Ascending aorta (tissue), 2 donors: ENCODE data around the gene MIOX. TPM values are rescaled to one million over a fixed set of nuclear protein-coding genes. Genes with fewer than 3 reads are reported as not detected.

Experiments used
- DNase-seq, 2 donors: peaks; one replicate each; pipeline ENCODE4 v3.0.0-alpha.2; 2019; ENCODE audit warnings: low spot score in 2 of 2
- H3K27ac ChIP-seq, 2 donors: fragments of 200-600 bp; sonication (generic); one replicate each; pipeline ENCODE4 v1.5.1; 2016 to 2017; ENCODE audit warnings: mild to moderate bottlenecking in 1 of 2
- H3K27me3 ChIP-seq: fragments of 200-600 bp; sonication (generic); one replicate; pipeline ENCODE4 v1.5.1; 2017
- H3K36me3 ChIP-seq, 2 donors: fragments of 200-600 bp; sonication (generic); one replicate each; pipeline ENCODE4 v1.5.1; 2016
- H3K4me1 ChIP-seq, 2 donors: fragments of 200-600 bp; sonication (generic); one replicate each; pipeline ENCODE4 v1.5.1; 2016 to 2017; ENCODE audit warnings: mild to moderate bottlenecking in 1 of 2
- H3K4me3 ChIP-seq, 2 donors: fragments of 200-600 bp; sonication (generic); one replicate each; pipeline ENCODE4 v1.5.1; 2016 to 2017; ENCODE audit warnings: mild to moderate bottlenecking in 1 of 2
- H3K9me3 ChIP-seq, 2 donors: fragments of 200-600 bp; sonication (generic); one replicate each; pipeline ENCODE4 v1.5.1; 2016
- intact Hi-C: fragments of 100-400 bp; cut with DNase I; formaldehyde crosslinking; loops from one replicate; pipeline ENCODE4 v1.15.1; 2023
- total RNA-seq: library from RNA; depleted of rRNA; stranded (reverse); fragments of >200 nt; gene quantifications from one replicate; pipeline ENCODE4 v1.1.0, GENCODE V29; 2016
- TF ChIP-seq, protein P1 (sequence below), 3 experiments: fragments of 200-600 bp in 2 of 3; fragments of 450-650 bp in 1 of 3; sonication (generic) in 2 of 3; IDR thresholded peaks; one replicate each; pipeline ENCODE4 v1.5.1; 2016 to 2019; ENCODE audit warnings: antibody characterized with exemption in 3 of 3, mild to moderate bottlenecking in 1 of 3, moderate library complexity in 1 of 3

The MIOX gene
- total RNA-seq, 1 donor from 2014 or later, result not detected

DNA sequence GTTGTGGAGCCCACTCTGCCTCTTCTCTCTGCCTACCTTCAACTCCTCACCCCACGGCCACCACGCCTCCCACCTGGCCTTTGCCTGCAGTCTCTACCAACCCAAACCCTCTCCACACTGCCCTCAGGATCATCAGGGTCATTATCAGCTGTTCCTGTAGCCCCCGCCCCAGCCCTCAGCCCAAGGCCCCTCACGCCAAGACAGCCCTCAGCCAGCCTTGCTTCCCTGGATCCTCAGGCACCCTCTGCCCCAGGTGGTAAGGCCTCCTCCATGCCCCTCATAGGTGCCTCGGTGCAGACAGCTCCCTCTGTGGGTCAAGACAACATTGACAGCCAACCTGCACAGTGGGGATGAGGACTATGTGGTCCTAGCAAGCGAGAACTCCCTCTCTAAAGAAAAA, 13.6 kb upstream of the MIOX start:
- intact Hi-C loops, result no loop called here
- DNase-seq, result no peak
- peak overlapping the region; percentile 92 to 97 for H3K4me3 ChIP-seq
- peaks cover 25 to 44% of the 10 kb centered on the region in 2 donors for H3K4me1 ChIP-seq
- no peak overlapping the region for H3K27ac ChIP-seq
- H3K36me3 ChIP-seq, result peaks cover under 1 to 2% of the 10 kb centered on the region in 2 donors
- no peaks in the 10 kb centered on the region for H3K9me3 ChIP-seq
- TF ChIP-seq, protein P1, sequence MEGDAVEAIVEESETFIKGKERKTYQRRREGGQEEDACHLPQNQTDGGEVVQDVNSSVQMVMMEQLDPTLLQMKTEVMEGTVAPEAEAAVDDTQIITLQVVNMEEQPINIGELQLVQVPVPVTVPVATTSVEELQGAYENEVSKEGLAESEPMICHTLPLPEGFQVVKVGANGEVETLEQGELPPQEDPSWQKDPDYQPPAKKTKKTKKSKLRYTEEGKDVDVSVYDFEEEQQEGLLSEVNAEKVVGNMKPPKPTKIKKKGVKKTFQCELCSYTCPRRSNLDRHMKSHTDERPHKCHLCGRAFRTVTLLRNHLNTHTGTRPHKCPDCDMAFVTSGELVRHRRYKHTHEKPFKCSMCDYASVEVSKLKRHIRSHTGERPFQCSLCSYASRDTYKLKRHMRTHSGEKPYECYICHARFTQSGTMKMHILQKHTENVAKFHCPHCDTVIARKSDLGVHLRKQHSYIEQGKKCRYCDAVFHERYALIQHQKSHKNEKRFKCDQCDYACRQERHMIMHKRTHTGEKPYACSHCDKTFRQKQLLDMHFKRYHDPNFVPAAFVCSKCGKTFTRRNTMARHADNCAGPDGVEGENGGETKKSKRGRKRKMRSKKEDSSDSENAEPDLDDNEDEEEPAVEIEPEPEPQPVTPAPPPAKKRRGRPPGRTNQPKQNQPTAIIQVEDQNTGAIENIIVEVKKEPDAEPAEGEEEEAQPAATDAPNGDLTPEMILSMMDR (IDR thresholded peaks at IDR 0.05), result no peak
- no peaks in the 10 kb centered on the region for H3K27me3 ChIP-seq

DNA sequence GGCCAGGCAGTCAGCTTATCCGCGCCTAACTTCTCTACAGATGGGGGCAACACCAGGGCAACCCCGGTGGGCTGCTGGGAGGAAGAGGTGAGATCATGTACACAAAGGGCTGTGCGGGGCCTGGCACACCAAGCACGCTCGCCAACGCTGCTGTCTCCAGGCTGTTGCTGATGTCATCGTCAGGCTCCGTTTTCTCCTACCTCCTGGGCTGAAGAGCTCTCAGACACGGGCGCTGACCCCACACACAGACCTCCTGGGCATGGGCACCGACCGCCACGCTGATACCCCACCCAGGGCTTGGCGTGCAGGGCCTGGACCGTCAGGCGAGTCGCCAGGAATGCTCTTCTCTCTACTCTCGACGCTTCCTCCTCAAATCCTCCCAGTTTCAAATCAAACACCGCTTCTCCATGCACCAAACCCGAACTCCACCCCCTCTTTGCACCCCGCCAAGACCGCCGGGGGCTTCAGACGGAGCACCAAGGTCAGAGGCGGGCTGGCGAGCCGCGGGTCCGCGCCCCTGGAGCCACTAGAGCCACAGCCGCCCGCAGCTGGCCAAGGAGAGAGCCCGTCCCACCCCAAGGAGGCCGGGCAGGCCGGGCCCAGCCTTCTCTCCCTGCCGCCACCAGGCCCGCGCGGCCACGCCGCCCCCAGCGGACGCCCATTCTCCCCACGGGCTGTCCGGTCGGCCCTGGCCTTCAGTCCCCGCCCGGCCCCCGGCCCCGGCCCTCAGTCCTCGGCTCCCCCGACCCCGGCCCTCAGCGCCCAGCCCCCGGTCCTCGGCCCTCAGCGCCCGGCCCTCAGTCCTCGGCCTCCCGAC, 12.6 kb upstream of the MIOX start:
- DNase-seq, result no peak
- TF ChIP-seq, protein P1 (IDR thresholded peaks at IDR 0.05), result no peak
- intact Hi-C loops, result no loop called here
- Histone ChIP-seq H3K27me3 (no peaks in the 10 kb centered on the region), H3K27ac (peak overlapping the region; percentile 59 to 72), H3K36me3 (no peaks in the 10 kb centered on the region), H3K4me3 (peak overlapping the region; percentile 92 to 97), H3K4me1 (peaks cover 25 to 44% of the 10 kb centered on the region in 2 donors), H3K9me3 (no peaks in the 10 kb centered on the region)

GRCh38 chr22:50474710-50475651, 11.7 kb upstream of the MIOX start, which contains the start of gene SBF1:
Gene SBF1 (minus strand): TSS chr22:50475035. CDS start chr22:50474840, 195 bp downstream.
- Histone ChIP-seq H3K27ac (peak within 1 kb of the TSS; percentile 70 to 75), H3K4me1 (peaks cover 24 to 41% of the 10 kb centered on the region in 2 donors), H3K9me3 (no peaks in the 10 kb centered on the region), H3K27me3 (no peaks in the 10 kb centered on the region), H3K36me3 (no peaks in the 10 kb centered on the region), H3K4me3 (peak within 1 kb of the TSS; percentile 92 to 97)
- peak; percentile 62 to 94 for DNase-seq
- intact Hi-C loops, result loop anchor here (1.0 kb wide), 1 partner anchor 32 kb away; the partner anchor contains the start of gene LMF2
- TF ChIP-seq, protein P1 (IDR thresholded peaks at IDR 0.05), result no peak

- Histone ChIP-seq H3K4me3 (peak overlapping the region; percentile 92 to 97), H3K4me1 (peaks cover 21 to 36% of the 10 kb centered on the region in 2 donors), H3K36me3 (no peaks in the 10 kb centered on the region), H3K9me3 (no peaks in the 10 kb centered on the region), H3K27ac (no peak overlapping the region), H3K27me3 (no peaks in the 10 kb centered on the region)
- intact Hi-C loops, result loop anchor here (1.0 kb wide), 1 partner anchor 32 kb away; the partner anchor contains the start of gene LMF2
- DNase-seq, result no peak
- TF ChIP-seq, protein P1 (IDR thresholded peaks at IDR 0.05), result no peak
Observed at GRCh38 chr22:50475652-50476002, 11.0 kb upstream of the MIOX start.

DNA sequence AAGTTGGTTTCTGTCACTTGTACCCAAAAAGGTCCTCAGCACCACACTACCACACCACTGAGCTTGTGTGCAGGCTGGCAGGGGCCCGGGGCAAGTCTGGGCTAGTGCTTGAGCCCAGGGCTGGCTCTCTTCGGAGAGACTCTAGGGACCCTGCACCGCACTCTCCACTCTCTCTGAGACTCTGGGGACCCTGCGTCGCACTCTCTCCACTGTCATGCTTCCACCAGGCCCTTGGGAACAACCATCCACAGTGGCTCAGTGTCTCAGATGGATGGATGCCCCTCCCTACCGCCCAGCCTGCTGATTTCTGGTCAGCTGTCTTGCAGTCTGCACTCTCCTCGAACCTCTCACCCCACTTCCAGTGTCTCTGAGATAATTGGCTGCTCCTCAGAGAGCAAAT, 9.8 kb upstream of the MIOX start:
- Histone ChIP-seq H3K4me1 (peaks cover 24 to 26% of the 10 kb centered on the region in 2 donors), H3K4me3 (no peak overlapping the region), H3K36me3 (no peaks in the 10 kb centered on the region), H3K27ac (no peak overlapping the region), H3K9me3 (no peaks in the 10 kb centered on the region), H3K27me3 (peaks cover 11% of the 10 kb centered on the region)
- intact Hi-C loops, result no loop called here
- TF ChIP-seq, protein P1 (IDR thresholded peaks at IDR 0.05), result no peak
- no peak for DNase-seq
